Fibroblast of lung (primary cell): ENCODE measurements around the gene KIF20B.

Source experiments
- EZH2 ChIP-seq: IDR thresholded peaks from 2 replicates; pipeline ENCODE4 v1.5.1; 2012; ENCODE audit warnings: low read length, control low read depth, mild to moderate bottlenecking; ENCODE audit errors: missing control alignments
- TF ChIP-seq, protein P1 (sequence below), 2 donors: IDR thresholded peaks in 1 of 2; conservative IDR thresholded peaks in 1 of 2; 1 replicate in 1 of 2; 2 replicates in 1 of 2; pipeline ENCODE4 v1.5.1; 2011 to 2012; ENCODE audit warnings: low read length in 2 of 2, control low read depth in 1 of 2, inconsistent platforms in 1 of 2, low read depth in 1 of 2, mild to moderate bottlenecking in 1 of 2

DNA sequence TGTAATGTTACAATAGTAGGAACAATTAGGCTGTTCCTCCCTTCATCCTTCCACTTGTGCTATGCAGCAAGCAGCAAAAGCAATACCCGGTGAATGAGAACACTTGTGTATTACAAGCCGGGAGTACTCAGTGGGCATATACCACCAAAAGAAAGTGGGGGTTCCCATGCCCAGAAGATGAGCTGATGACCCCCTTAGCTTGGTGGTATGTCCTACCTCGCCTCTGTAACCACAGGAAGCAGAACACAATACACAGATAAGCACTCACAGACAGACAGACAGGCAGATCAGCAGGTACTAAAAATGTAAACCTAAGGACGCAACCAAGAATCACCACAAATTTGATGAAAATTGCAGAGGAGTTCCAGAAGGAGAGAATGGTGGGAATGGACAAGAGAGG lies 15.5 kb upstream of the KIF20B start:
- TF ChIP-seq, protein P1, sequence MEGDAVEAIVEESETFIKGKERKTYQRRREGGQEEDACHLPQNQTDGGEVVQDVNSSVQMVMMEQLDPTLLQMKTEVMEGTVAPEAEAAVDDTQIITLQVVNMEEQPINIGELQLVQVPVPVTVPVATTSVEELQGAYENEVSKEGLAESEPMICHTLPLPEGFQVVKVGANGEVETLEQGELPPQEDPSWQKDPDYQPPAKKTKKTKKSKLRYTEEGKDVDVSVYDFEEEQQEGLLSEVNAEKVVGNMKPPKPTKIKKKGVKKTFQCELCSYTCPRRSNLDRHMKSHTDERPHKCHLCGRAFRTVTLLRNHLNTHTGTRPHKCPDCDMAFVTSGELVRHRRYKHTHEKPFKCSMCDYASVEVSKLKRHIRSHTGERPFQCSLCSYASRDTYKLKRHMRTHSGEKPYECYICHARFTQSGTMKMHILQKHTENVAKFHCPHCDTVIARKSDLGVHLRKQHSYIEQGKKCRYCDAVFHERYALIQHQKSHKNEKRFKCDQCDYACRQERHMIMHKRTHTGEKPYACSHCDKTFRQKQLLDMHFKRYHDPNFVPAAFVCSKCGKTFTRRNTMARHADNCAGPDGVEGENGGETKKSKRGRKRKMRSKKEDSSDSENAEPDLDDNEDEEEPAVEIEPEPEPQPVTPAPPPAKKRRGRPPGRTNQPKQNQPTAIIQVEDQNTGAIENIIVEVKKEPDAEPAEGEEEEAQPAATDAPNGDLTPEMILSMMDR (conservative IDR thresholded peaks at IDR 0.05 in 1 of 2, IDR thresholded peaks at IDR 0.05 in 1 of 2; ENCODE audit: low read depth in 1 of 2, low read length in 2 of 2), result no peak
- TF ChIP-seq EZH2, result no peak
